ENCODE measurements around the gene METTL16. TPM values are rescaled to one million over a fixed set of nuclear protein-coding genes. Genes with fewer than 3 reads are reported as not detected.
A peak's percentile ranks its signal among the peaks of the same experiment; 100 is the strongest.

Gene METTL16
- total and polyA plus RNA-seq, 9 of the 15 experiments (the other 6 are each of a cell fraction or from before 2014, with no cell fraction given) = 12.1 to 30.5 (median 19.8) TPM

DNA sequence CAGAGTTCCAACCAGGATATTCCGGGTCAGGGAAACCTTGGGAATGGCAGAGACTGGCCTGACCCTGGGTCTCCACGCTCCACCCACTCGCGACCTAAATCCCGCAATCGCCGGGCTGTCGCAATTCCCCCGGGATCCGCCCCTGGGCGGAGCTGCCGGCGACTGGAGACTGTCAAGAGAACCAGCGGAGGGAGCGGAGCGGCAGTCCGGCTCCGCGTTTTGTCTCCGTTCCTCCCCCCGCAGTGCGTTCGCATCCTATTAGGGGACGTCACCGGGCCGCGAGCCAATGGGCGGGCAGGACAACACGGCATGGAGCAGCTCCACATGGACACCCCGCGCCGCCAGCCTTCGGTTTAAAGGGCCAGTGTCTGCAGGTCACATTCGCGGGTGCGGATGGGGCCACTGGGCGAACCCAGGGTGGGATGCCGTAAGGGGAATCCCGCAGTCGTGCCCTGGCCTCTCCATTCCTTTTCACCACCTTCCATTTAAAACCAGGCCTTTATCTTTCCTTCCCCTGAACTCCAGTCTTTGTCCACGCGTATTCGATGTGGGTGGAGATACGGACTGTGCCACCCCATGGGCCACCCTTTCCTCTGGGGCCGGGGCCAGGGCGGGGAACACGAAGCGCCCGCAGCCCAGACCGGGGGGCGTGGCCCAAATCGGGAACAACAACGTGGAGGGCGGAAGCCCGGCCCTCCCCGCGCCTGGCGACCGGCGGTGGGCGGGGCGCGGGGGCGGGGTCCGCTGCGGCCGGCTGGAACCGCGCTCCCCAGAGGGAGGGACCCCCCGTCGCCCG lies 110.1 kb downstream of the METTL16 start (continued):
- TF ChIP-seq JUND (IDR thresholded peaks at IDR 0.05; ENCODE audit: borderline replicate concordance, low read depth, low read length) (peak; percentile 44; the same call in 1 of the 2 replicates), JUND (tag; IDR thresholded peaks at IDR 0.05; ENCODE audit: borderline replicate concordance, low read depth, low read length) (no peak), NEUROD1 (IDR thresholded peaks at IDR 0.05; ENCODE audit: borderline replicate concordance, low read depth, low read length, partially characterized antibody) (peak; percentile 99), YY1 (IDR thresholded peaks at IDR 0.05; ENCODE audit: borderline replicate concordance in 1 of 3, control insufficient read depth in 1 of 3, extremely low read depth in 1 of 3, insufficient read depth in 3 of 3, insufficient read length in 1 of 3, insufficient replicate concordance in 2 of 3, low read depth in 1 of 3, low read length in 2 of 3) (peak in 1 of 3 experiments; percentile 46), MBD2 (IDR thresholded peaks at IDR 0.05; ENCODE audit: borderline replicate concordance, low read depth) (0 out of 2 replicates have a peak, but pooled peaks have one; percentile 17), ZEB2 (IDR thresholded peaks at IDR 0.05) (no peak), POLR2G (IDR thresholded peaks at IDR 0.05; ENCODE audit: low read depth, low read length) (peak; percentile 81), KAT2B (IDR thresholded peaks at IDR 0.05; ENCODE audit: low read depth, low read length) (no peak), PRDM10 (IDR thresholded peaks at IDR 0.05; ENCODE audit: partially characterized antibody) (peak; percentile 94), KHSRP (IDR thresholded peaks at IDR 0.05) (no peak), PHTF2 (CRISPR knock-in tag; IDR thresholded peaks at IDR 0.05) (no peak), RBBP5 (IDR thresholded peaks at IDR 0.05; ENCODE audit: borderline replicate concordance, insufficient read depth, low read length, poor library complexity, severe bottlenecking) (no peak), PKNOX1 (IDR thresholded peaks at IDR 0.05) (peak; percentile 44; the same call in 1 of the 2 replicates), PTBP1 (IDR thresholded peaks at IDR 0.05; ENCODE audit: low read depth, low read length) (0 out of 2 replicates have a peak, but pooled peaks have one; percentile 30), DNMT1 (IDR thresholded peaks at IDR 0.05) (no peak), PCBP1 (IDR thresholded peaks at IDR 0.05; ENCODE audit: low read depth, low read length, poor library complexity, severe bottlenecking) (no peak)
- TF ChIP-seq, protein P1, sequence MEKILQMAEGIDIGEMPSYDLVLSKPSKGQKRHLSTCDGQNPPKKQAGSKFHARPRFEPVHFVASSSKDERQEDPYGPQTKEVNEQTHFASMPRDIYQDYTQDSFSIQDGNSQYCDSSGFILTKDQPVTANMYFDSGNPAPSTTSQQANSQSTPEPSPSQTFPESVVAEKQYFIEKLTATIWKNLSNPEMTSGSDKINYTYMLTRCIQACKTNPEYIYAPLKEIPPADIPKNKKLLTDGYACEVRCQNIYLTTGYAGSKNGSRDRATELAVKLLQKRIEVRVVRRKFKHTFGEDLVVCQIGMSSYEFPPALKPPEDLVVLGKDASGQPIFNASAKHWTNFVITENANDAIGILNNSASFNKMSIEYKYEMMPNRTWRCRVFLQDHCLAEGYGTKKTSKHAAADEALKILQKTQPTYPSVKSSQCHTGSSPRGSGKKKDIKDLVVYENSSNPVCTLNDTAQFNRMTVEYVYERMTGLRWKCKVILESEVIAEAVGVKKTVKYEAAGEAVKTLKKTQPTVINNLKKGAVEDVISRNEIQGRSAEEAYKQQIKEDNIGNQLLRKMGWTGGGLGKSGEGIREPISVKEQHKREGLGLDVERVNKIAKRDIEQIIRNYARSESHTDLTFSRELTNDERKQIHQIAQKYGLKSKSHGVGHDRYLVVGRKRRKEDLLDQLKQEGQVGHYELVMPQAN (IDR thresholded peaks at IDR 0.05; ENCODE audit: borderline replicate concordance) = peak; percentile 96
- TF ChIP-seq, protein P2, sequence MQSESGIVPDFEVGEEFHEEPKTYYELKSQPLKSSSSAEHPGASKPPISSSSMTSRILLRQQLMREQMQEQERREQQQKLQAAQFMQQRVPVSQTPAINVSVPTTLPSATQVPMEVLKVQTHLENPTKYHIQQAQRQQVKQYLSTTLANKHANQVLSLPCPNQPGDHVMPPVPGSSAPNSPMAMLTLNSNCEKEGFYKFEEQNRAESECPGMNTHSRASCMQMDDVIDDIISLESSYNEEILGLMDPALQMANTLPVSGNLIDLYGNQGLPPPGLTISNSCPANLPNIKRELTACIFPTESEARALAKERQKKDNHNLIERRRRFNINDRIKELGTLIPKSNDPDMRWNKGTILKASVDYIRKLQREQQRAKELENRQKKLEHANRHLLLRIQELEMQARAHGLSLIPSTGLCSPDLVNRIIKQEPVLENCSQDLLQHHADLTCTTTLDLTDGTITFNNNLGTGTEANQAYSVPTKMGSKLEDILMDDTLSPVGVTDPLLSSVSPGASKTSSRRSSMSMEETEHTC (IDR thresholded peaks at IDR 0.05) = no peak

Measured in K562 (cell line).